Smooth muscle cell (in vitro differentiated cells): ENCODE measurements around the gene DYNLT2. TPM values are rescaled to one million over a fixed set of nuclear protein-coding genes. Genes with fewer than 3 reads are reported as not detected.

Experiments
- DNase-seq: peaks from one replicate; lab custom pipeline; 2025; ENCODE audit not compliant: unreplicated experiment; lab: John Stamatoyannopoulos, UW
- H2AFZ ChIP-seq: fragments of 200-600 bp; sonication (generic); 2 replicates; pipeline ENCODE4 v1.6.0; 2016; ENCODE audit warnings: antibody characterized with exemption, low read depth, mild to moderate bottlenecking
- H3F3A ChIP-seq: fragments of 200-600 bp; sonication (generic); 2 replicates; pipeline ENCODE4 v1.6.0; 2017; ENCODE audit warnings: antibody characterized with exemption, low read depth
- H3K27ac ChIP-seq: fragments of 200-600 bp; sonication (generic); 2 replicates; pipeline ENCODE4 v1.5.1; 2016; ENCODE audit warnings: low read depth, mild to moderate bottlenecking
- H3K27me3 ChIP-seq: fragments of 200-600 bp; sonication (generic); 2 replicates; pipeline ENCODE4 v1.6.1; 2016; ENCODE audit warnings: low read depth, mild to moderate bottlenecking
- H3K36me3 ChIP-seq: fragments of 200-600 bp; sonication (generic); 2 replicates; pipeline ENCODE4 v1.5.1; 2016; ENCODE audit warnings: low read depth
- H3K4me1 ChIP-seq: fragments of 200-600 bp; sonication (generic); 2 replicates; pipeline ENCODE4 v1.5.1; 2016; ENCODE audit warnings: low read depth
- H3K4me2 ChIP-seq: fragments of 200-600 bp; sonication (generic); 2 replicates; pipeline ENCODE4 v1.6.0; 2016; ENCODE audit warnings: mild to moderate bottlenecking
- H3K4me3 ChIP-seq: fragments of 200-600 bp; sonication (generic); 2 replicates; pipeline ENCODE4 v1.5.1; 2016; ENCODE audit warnings: mild to moderate bottlenecking
- H3K79me2 ChIP-seq: fragments of 200-600 bp; sonication (generic); 2 replicates; pipeline ENCODE4 v1.6.0; 2016; ENCODE audit warnings: low read depth, mild to moderate bottlenecking
- H3K9ac ChIP-seq: fragments of 200-600 bp; sonication (generic); 2 replicates; pipeline ENCODE4 v1.6.0; 2016; ENCODE audit warnings: low read depth
- H3K9me3 ChIP-seq: fragments of 200-600 bp; sonication (generic); replicated peaks from 2 replicates; pipeline ENCODE4 v1.5.1; 2016; ENCODE audit warnings: low read depth
- H4K20me1 ChIP-seq: fragments of 200-600 bp; sonication (generic); 2 replicates; pipeline ENCODE4 v1.6.0; 2016; ENCODE audit warnings: low read depth
- WGBS: methylation state at CpG from one replicate; pipeline ENCODE4 v1.1.7; 2016; ENCODE audit warnings: low lambda C conversion rate; 5-methylcytosine and 5-hydroxymethylcytosine counted together
- polyA plus RNA-seq: library from polyadenylated mRNA; unstranded; fragments of >200 nt; fragmentation: Nextera tagmentation; extraction: Ambion mirVana; gene quantifications from 2 replicates; pipeline ENCODE4 v1.2.1, GENCODE V29; 2016
- total RNA-seq: library from RNA; depleted of rRNA; stranded (reverse); fragments of >200 nt; gene quantifications from 2 replicates; pipeline ENCODE4 v1.2.3, GENCODE V29; 2014
- TF ChIP-seq, protein P1 (sequence below): fragments of 200-600 bp; sonication (generic); IDR thresholded peaks from 2 replicates; pipeline ENCODE4 v1.5.1; 2017; ENCODE audit warnings: borderline replicate concordance, mild to moderate bottlenecking, antibody characterized with exemption; ENCODE audit not compliant: insufficient read depth, poor library complexity, severe bottlenecking

Gene DYNLT2, protein sequence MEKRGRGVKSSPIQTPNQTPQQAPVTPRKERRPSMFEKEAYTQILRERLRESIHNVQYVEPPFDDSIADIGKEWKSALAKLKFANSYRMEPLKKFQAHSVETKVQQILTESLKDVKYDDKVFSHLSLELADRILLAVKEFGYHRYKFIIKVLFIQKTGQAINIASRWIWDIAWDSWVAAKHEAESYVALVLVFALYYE
- total RNA-seq (1.2 and 2.1 TPM in 2 replicates), polyA plus RNA-seq (0.89 and 1.1 TPM in 2 replicates)

DNA sequence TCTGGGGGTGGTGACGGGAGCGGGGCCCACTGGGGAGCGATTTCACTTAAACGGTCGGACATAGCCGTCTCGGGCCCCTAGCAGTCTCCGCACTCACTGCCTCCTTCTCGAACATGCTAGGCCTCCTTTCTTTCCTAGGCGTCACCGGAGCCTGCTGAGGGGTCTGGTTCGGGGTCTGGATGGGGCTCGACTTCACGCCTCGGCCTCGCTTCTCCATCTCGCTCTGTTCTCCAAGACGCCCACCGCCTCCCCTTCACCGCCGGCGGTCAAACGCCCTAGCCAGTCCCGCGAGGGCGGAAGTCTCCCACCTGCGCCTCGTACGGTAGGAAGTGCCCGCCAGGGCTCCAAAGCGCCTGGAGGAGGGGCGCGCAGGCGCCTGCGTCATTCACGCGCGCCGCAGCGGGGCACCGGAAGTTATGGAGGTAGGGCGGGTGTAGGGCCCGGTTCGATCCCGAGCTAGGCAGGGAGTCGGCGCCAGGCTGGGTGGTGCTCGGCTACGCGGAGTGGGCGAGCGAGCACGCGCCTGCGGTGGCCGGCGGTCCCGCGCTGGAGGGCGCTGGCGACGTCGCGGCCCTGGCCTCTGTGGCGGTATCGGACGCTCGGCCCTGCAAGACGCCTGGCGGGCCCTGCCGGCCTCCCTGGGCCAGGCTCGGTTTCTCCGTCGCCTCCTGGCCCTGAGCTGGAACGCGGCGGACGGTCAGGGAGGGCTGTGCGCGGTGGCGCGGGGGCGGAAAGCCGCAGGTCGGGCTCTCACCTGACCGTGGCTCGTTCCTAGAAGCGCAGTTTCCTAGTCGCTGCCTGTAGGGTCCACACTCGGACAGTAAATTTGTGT lies at the start of gene DYNLT2, which contains the start of gene ERMARD:
Gene DYNLT2, minus strand, starts transcription at position 331 of the 832 bp plus-strand sequence. Its CDS starts 114 bp downstream, at position 217.
Gene ERMARD, plus strand, starts transcription at position 381 of the 832 bp plus-strand sequence. Its CDS starts 36 bp downstream, at position 417.
- Histone ChIP-seq H3F3A (no peaks in the 10 kb centered on the region), H3K4me1 (peaks cover 19% of the 10 kb centered on the region), H3K36me3 (no peaks in the 10 kb centered on the region), H3K27ac (peak within 1 kb of the TSS; percentile 87), H3K27me3 (no peaks in the 10 kb centered on the region), H3K4me3 (peak within 1 kb of the TSS; percentile 93), H3K9ac (peak within 1 kb of the TSS; percentile 98), H4K20me1 (no peaks in the 10 kb centered on the region), H2AFZ (peak within 1 kb of the TSS; percentile 81), H3K9me3 (no peaks in the 10 kb centered on the region), H3K4me2 (peak within 1 kb of the TSS; percentile 98), H3K79me2 (peaks cover 17% of the 10 kb centered on the region)
- under 1% methylated on average over 75 of the region's 90 CpGs for WGBS
- DNase-seq = peak; percentile 74
- TF ChIP-seq, protein P1, sequence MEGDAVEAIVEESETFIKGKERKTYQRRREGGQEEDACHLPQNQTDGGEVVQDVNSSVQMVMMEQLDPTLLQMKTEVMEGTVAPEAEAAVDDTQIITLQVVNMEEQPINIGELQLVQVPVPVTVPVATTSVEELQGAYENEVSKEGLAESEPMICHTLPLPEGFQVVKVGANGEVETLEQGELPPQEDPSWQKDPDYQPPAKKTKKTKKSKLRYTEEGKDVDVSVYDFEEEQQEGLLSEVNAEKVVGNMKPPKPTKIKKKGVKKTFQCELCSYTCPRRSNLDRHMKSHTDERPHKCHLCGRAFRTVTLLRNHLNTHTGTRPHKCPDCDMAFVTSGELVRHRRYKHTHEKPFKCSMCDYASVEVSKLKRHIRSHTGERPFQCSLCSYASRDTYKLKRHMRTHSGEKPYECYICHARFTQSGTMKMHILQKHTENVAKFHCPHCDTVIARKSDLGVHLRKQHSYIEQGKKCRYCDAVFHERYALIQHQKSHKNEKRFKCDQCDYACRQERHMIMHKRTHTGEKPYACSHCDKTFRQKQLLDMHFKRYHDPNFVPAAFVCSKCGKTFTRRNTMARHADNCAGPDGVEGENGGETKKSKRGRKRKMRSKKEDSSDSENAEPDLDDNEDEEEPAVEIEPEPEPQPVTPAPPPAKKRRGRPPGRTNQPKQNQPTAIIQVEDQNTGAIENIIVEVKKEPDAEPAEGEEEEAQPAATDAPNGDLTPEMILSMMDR = peak; percentile 5

DNA sequence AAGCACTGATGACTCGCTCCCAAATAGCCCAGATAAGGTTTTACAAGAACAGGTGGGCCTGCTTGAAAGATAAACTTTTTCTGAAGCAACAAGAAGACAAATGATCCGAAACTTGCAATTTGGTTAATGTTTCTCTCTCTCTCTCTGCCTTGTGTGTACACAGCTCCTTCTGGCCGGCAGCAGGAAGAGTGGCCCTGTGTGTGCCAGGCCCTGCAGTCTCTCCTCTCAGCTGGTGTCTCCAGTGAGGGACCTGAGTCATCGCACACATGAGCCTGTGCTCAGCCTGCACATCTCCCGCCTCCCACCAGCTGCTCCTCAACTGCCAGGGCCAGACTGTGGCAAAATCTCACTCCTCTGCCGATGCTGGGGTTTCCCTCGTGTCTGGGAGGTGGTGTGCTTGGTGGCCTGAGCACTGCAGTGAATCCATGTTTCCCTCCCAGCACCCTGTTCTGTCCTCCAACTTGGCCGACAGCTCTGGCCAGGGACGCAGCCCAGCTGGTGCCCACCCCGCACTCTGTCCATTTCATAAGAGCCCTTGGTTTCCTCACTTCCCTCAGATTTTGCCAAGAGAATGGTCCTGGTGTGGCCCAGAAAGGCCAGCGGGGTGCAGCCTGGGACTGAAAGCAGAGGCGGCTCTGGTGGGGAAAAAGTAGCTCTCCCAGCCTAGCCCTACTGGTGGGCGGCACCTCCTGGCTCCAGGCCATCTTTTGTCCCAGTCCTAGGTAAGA lies 49.5 kb upstream of the DYNLT2 start:
- no peak for DNase-seq
- Histone ChIP-seq H3K9ac (no peak overlapping the region), H3K27ac (no peak overlapping the region)

DNA sequence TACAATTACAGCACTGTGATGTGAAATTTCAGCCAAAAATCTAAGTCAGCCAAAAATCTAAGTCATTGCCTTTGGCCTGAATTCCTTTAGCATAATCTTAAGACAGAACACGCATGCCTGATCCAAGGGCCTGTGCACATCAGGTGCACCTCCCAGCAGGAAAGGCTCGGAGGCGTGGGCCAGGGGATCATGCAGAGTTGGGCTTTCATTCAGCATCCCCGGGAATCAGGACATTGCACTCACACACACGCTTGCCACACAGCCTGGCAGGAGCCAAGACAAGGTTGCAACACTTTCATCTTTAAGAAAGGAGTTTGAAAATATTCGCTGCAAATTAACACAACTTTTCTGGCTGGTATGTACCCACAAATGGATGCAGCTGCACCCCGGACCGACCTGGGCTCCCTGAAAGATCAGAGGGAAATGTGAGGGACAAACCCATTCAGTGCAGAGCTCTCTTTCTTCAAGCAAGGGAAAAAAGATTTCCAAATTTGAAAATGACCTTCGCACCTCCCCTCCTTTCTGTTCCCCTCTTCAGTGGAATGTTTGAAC lies 48.8 kb upstream of the DYNLT2 start:
- H3K4me3 ChIP-seq = no peak overlapping the region
- 88% methylated on average over 9 of the region's 9 CpGs for WGBS
- peaks cover 8% of the 10 kb centered on the region for H3F3A ChIP-seq
- H3K4me1 ChIP-seq = peaks cover 14% of the 10 kb centered on the region
- H3K27ac ChIP-seq = no peak overlapping the region
- no peaks in the 10 kb centered on the region for H4K20me1 ChIP-seq
- DNase-seq = no peak
- no peak overlapping the region for H2AFZ ChIP-seq
- no peak overlapping the region for H3K4me2 ChIP-seq
- no peaks in the 10 kb centered on the region for H3K9me3 ChIP-seq
- H3K9ac ChIP-seq = no peak overlapping the region
- H3K27me3 ChIP-seq = peaks cover 11% of the 10 kb centered on the region
- H3K36me3 ChIP-seq = no peaks in the 10 kb centered on the region
- TF ChIP-seq, protein P1 = no peak
- no peaks in the 10 kb centered on the region for H3K79me2 ChIP-seq

More for the DNA sequence above, 49.5 kb upstream of the DYNLT2 start:
- Histone ChIP-seq H3K9me3 (no peaks in the 10 kb centered on the region), H3K4me3 (no peak overlapping the region), H4K20me1 (no peaks in the 10 kb centered on the region), H2AFZ (no peak overlapping the region), H3K4me2 (no peak overlapping the region), H3F3A (peaks cover 8% of the 10 kb centered on the region), H3K79me2 (no peaks in the 10 kb centered on the region), H3K27me3 (peaks cover 12% of the 10 kb centered on the region), H3K36me3 (no peaks in the 10 kb centered on the region), H3K4me1 (peaks cover 14% of the 10 kb centered on the region)
- TF ChIP-seq, protein P1 = no peak
- 55% methylated on average over 13 of the region's 13 CpGs for WGBS
